Left lobe of liver (tissue), 2 donors: ENCODE results near the gene EFCAB10. TPM values are rescaled to one million over a fixed set of nuclear protein-coding genes. Genes with fewer than 3 reads are reported as not detected.

Experiments used
- ATAC-seq: fragments of 200-7000 bp; cut with Tn5 transposase; one replicate; pipeline ENCODE4 v1.9.1; 2020; ENCODE audit warnings: mild to moderate bottlenecking, moderate library complexity
- DNase-seq: peaks from one replicate; pipeline ENCODE4 v3.0.0-alpha.2; 2020; ENCODE audit warnings: low spot score
- total RNA-seq: library from RNA; stranded (reverse); gene quantifications from one replicate; pipeline ENCODE4 v1.2.1, GENCODE V29; 2021
- donor health status: DM: no; HTN: no; CAD: no; lungs with moderate emphysema.
- donor health status: DM: no; HTN: yes; CAD: no.

The EFCAB10 gene, protein sequence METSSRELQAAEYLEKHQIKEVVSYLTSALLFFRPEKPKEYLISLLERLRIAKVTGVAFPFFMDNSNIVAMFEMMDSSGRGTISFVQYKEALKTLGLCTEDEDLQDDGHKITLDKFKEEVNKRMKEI
- not detected for total RNA-seq

DNA sequence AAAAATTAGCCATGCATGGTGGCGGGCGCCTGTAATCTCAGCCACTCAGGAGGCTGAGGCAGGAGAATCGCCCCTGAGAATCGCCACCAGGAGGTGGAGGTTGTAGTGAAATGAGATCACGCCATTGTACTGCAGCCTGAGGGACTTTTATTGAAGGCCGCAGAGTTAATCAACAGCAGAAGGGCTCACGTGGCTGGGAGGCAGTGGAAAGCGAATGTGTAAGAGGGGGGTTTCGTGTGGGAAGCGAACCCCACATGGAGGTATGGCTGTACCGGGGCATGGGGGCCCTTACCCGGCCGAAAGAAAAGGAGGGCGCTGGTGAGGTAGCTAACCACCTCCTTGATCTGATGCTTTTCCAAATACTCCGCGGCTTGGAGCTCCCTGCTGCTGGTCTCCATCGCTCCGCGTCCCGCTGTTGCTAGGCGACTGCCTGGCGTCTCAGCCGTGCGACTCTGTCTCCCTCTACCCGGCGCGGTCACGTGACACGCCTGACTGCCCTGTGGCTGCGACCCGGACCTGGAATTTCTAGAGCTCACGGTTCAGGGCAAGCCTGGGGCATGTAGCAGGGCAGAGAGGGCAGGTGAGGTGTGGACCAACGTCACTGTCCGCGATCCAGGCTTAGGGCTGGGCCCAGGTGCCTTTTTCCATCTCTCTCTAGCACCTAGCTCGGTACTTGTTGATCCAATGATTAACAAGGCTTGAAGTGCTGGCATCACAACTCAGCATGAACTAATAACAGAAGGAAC lies at the start of gene EFCAB10:
Gene EFCAB10 (minus strand): TSS at position 428 of the 746 bp plus-strand sequence. CDS start 30 bp downstream, at position 398.
- ATAC-seq, result peak; percentile 72
- DNase-seq, result peak; percentile 54

DNA sequence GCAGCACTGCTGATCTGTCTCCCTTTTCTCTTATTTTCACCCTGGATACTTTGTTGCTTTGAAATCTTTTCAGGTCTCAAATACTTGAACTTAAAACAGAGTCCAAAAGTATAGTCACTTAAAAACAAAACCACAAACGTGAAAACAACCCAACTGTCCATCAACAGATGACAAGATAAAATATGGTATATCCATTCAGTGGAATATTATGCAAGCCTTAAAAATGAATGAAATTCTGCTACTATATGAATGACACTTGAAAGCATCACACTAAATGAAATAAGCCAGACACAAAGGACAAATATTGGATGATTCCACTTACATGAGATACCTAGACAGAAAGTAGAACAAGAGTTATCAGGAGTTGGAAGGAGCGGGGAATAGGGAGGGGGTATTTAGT lies 44.7 kb upstream of the EFCAB10 start:
- DNase-seq (no peak), ATAC-seq (no peak)

DNA sequence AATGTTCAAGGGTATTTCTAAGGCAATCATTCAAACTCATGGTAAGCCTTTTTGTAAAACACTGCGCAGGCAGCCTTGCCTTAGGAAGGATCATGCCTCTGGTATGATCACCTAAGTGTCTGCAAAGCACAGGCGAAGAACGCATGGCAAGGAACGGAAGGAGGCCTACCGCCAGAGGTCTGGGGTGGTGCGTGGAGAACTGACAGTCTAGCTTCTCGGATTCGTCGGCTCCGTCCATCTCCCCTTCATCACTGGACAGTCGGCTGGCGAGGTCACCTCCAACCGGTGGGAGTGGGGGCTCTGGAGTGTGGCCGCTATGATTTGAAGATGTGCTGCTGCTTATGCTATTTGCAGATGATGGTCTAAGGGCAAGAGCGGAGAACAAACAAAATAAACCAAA lies 42.6 kb upstream of the EFCAB10 start:
- DNase-seq, result no peak
- ATAC-seq, result no peak

DNA sequence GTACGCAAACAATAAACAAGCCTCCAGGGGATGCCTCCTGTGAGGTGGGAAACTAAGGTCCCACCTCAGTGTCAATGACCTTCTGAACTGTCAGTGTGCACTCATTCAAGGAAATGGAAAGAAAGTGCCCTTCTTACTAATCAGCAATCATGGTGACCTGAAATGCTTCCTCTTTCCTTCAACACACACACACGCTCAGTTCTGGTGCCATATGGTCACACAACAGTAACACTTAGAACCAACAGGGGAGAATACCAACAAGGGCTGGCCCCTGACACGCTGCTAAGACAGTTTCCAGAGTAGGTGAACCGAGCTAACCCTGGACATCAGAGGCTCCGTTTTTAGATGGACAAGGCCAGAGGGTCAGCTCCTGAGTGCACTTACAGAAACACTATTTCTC lies 42.1 kb upstream of the EFCAB10 start:
- no peak for ATAC-seq

DNA sequence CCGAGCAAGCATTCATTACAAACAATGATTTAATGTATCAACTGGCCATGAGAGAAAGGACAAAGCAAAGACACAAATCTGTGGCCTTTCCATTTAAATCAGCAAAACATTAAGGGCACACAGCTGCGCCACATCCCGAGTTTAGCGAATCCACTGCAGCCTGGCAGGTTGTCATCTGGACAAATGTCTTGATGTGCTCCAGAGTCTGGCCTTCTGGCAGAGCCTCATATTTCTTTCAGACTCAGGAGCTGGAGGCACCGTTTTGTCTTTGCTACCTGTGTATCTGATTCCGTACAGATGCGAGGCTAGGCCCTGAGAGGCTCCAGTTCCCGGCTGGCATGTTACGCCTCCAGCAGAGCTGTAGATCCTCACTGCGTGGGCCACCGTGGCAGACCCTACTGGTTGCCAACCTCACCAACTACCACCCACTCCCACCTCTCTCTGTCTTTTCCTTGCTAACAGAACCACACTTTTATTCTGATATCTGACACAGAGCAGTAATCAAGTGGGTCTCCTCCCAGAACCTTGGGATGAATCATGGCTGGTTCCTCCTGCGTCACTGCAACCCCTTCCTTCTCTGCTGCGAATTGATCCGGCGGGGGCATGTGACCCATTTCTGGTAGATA lies 40.9 kb upstream of the EFCAB10 start:
- ATAC-seq (no peak), DNase-seq (no peak)

More for the DNA sequence above, 42.1 kb upstream of the EFCAB10 start:
- no peak for DNase-seq

DNA sequence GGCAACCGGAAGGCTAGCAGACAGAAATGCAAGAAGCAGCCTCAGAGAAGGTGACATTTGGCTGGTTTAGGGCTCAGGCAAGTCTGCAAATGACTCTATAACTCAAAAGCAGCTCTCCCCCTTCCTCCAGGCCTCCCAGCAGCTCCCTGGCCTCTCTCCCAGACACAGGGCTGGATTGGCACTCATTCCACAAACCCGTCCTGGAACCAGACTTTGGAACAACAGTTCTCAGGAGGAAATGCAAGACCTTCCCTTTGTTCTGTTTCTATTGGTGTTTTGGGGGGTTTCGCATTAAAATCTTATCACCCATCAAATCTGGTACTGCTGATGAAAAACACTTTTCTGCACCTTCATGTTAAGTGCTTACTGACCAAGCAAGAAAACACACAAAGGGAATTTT lies 40.3 kb upstream of the EFCAB10 start:
- DNase-seq (no peak), ATAC-seq (peak; percentile 64)

DNA sequence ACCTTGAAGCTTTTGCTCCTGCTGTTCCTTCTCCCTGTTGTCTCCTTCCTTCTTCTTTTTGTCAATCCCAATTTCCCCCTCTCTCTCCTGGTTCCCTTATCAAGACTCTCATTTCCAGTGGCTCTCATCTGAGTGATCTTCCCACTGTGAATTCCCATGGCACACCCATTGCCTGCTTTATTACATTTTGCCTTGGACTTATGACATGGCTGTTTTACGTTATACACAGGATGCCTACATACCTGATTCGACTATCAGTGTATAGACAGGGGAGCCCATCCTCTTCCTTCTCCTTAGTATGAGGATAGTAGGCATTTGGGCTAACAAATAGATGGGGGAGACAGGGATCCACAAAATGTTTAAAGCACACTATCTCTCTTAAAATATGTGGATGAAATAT lies 39.9 kb upstream of the EFCAB10 start:
- ATAC-seq (no peak), DNase-seq (no peak)

DNA sequence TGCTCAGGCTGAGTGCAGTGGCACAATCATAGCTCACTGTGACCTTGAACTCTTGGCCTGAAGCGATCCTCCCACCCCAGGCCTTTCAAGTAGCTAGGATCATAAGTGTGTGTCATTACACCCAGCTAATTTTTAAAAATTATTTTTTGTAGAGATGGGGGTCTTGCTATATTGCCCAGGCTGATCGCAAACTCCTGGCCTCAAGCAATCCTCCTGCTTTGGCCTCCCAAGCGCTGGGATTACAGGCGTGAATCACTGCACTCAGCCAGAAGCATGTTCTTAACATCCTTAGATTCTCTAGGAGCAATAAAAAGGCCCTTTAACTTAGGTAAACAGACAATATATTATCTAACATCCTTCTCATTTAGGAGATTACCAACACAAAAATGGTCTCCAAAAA lies 38.3 kb upstream of the EFCAB10 start:
- DNase-seq (no peak), ATAC-seq (no peak)

DNA sequence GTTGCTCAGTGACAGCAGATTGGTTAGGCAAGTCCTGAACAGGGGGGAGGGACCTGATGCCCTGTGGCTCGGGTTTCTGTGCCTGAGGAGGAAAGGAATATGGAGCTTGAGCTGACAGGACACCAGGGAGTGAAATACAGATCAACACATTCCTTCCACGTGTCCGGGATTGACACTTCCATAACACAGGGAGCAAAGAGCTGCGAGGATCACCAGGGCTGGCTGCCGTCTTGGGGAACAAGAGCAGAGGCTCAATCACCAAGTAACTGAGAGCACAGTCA lies 36.7 kb upstream of the EFCAB10 start:
- ATAC-seq (no peak), DNase-seq (no peak)

DNA sequence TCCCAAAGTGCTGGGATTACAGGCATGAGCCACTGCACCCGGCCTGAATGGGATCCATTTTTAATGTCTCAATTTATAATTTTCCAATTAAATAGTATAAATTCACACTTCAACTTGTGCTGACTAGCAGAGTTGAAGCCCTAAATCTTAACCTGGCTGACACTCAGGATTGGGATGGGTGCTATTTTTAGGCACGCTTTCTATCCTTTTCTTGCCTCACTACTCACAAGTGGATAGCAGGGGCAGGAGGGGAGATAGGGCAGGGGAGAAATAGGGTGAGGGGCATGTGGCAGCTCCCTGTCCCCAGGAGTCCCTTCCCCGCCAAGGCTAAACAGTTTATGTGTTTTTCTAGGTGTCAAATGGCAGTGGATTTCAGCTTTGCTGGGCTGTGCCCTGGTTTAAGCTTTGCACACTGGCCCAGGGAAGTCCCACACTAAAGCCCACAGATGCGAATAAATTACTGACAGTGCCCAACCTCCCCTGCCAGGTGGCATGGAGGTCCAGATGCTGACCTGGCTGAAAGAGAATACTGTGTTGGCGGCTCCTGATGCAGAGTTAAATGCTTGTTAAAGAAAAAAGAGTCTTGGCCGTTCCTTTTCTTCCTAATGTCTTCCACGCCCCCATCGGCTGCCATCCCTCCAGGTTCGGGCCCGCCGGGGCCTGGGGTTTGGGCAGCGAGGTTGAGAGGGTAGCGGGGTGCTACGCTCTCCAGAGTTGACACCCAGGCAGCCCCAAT lies 36.2 kb upstream of the EFCAB10 start:
- ATAC-seq (no peak), DNase-seq (no peak)

DNA sequence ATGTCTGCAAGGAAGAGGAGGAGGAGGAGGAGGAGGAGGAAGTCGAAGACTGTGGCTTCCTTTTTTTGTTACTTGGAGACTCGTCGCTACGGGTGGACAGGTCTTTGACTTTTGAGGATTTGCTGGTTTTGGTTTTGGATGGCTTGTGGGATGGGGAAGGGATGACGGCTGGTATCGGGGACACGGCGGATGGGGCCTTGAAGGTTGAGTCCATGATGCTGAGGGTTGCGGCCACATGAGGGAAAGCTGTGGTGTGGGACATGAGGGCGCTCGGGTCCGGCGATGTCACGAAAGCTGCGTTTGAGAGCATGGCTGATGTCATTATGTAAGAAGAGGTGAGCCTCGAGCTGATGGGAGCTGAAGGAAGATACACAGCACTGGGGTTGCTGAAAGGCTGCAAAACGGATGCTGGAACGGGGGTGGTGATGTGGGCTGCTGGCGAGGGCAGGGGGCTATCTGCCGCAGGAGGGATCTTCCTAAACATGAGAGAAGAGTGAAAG lies 33.1 kb upstream of the EFCAB10 start:
- ATAC-seq (no peak), DNase-seq (no peak)

DNA sequence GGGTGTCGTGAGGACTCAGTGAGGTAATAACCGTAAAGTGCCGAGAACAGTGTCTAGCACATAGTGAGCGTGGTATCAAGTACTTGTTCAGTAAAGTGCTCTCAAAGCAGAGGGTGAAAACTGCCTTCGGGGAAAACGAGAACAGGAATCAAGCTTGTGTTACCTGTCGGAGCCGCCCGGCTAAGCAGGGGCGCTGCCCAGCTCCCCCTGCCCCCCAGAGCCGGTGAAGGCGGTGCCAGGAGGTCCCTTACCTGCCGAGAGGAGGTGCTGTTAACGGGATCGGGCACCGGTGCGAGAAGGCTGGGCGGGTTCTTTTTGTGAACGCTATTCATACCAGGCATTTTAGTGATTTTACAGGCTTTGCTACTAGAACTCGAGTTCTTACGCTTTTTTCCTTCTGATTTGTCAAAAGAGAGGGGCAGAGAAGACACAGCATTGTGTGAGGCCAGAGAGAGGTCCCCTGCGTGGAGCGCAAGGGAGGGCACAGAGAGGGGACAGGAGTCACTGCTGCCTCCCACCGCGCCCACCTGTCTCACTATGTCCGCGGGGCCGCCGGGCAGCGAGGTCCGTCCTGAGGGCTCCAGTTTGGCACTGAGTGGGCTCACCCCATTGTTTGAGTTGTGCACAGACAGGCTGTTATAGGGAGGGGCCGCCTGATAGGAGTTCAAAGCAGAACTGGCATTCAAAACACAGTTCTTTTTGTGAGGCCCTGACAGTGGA lies 32.5 kb upstream of the EFCAB10 start:
- DNase-seq, result no peak
- no peak for ATAC-seq

DNA sequence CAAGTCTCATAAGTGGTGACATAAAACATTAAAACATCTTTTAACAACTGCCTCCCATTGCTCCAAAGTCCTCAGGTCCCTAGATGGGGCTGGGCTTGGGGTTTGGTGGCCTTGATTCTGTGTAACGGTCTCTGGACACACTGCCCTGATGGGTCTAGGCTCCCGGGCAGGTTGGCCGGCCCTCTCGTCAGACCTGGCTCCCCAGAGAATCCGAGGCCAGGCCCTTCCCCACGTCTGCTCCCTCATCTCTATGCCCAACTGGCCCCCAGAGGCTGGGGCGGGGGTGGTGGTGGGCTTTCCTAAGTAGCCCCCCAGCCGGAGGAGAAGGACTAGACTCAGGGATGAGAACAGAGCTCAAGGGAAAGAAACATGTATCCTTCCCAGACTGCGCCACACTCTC lies 31.5 kb upstream of the EFCAB10 start:
- ATAC-seq, result no peak
- no peak for DNase-seq

DNA sequence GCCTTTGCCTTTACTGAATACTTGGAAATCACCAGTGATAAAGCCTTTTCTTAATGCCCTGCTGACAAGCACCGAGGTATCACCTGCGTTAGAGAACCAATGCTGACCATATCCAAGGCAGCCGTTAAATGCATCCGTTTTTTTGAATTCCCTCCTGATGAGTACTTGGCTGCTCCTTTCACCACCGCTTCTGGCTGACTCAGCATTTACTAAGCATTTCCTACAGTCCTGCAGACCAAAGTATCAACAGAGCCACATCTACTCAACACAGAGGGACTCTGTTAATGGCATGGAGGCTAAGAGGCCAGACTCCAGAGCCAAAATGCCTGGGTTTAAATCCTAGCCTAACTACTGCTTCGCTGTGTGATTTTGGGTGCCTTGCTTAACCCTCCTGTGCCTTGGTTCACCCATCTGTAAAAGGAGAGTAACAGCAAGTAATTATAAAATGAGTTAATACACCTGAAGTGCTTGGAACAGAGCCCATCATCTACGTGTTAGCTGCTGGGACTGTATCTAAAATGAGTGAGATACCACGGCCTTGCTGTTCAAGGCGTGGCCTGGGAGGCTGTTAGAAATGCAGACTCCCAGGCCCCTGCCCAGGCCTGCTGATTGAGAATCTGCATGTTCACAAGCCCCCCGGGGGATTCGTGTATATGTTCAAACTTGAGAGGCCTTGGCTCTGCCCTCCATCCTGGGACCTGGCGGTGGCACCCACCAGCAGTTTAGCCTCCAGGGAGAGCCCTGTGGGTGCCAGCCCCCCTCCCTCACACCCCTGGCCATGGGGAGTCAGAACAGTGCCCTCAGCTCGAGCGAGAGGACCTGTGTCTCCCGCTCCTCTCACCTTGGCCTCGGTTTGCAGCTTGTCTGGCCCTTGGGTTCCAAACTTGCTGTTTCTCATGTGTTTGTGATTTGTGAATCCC lies 30.8 kb upstream of the EFCAB10 start:
- ATAC-seq, result peak; percentile 24

DNA sequence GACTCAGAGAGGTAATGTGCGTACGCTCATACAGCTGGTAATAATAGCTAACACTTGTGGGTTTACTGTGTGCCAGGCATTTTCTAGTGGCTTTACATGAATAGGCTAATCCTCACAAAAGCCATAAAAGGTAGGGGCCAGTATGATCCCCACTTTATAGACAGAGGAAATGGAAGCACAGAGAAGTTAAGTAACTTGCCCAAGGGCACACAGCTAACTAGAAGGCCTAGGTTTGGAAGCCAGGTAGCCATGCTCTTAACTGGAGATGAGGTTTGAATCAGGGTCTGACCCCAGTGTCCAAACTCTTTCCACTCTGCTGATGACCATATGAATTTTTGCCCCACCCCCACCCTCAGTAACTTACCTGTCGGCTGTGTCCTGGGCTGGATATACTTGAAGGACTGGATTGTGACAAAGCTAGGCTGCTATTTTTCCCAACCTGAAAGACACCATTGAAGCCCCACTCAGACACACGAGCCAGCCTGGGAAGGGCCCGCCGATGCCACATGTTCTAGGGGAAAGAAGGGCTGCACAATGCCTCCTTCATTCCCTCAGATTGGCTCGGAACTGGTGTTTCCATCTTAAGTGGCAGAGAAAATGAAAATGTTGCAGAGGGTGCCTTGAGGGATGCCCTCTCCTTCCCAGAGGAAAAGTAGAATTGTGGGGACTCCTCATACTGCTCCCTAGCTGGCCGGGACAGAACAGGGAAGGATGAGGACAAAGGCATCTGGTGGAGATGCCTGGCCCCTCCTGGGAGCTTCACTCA lies 29.1 kb upstream of the EFCAB10 start:
- no peak for ATAC-seq
- no peak for DNase-seq

More for the DNA sequence above, 30.8 kb upstream of the EFCAB10 start:
- DNase-seq, result no peak

DNA sequence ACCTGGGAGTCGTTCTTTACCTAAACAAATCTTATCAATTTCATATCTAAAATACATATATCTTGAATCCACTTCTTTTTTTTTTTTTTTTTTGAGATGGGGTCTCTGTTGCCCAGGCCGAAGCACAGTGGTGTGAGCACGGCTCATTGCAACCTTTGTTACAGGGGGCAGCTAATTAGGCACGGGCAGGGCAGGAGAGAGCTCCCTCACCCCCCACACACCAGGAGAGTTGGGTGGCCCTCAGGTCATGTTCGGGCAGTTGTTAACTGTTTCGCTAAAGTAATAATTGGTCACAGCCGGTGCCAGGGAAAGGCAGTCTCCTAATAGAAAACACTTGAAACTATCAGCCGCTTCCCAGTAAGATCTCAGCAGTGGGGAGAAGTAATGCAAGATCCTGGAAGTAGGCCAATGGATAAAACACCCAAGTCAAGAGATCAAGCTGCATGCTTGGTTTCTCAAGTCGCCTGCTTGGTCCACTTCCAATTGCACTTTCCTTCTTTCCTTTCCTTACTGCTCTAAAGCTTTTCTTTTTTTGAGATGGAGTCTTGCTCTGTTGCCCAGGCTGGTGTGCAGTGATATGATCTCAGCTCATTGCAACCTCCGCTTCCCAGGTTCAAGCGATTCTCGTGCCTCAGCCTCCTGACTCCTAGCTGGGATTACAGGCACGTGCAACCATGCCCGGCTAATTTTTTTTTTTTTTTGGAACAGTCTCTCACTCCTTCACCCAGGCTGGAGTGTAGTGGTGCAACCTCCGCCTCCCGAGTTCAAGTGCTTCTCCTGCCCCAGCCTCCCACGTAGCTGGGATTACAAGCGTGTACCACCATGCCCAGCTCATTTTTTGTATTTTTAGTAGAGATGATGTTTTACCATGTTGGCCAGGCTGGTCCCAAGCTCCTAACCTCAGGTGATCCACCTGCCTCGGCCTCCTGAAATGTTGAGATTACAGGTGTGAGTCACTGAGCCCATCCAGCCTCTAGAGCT lies 21.3 kb upstream of the EFCAB10 start:
- ATAC-seq (no peak), DNase-seq (no peak)

DNA sequence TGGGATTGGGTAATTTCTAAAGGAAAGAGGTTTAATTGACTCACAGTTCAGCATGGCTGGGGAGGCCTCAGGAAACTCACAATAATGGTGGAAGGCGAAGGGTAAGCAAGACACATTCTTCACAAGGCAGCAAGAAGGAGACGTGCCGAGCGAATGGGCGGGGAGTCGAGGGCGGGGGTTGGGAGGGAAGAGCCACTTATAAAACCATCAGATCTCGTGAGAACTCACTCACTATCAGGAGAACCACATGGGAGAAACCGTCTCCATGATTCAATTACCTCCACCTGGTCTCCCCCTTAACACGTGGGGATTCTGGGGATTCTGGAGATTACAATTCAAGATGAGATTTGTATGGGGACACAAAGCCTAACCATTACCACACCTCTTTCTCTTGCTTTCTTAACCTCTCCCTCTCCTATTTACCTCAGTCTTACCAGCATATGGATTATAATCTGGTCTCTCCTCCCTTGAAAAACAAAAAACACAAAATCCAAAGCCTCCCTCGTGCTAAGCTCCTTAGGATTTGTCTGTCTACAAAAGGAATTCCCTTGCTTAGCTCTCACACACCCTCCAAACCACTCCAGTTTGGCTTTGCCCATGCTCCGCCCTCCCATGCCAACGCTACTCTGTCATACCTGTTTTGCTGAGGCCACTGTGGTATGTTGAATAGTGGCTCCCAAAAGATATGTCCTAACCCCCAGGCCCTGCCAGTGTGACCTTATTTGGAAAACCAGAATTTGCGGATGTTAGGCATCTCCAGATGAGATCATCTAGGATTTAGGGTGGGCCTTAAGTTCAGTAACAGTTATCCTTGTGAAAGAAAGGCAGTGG lies 19.6 kb upstream of the EFCAB10 start:
- DNase-seq, result no peak
- ATAC-seq, result no peak
